Panc1 (cell line): ENCODE measurements around the gene NEMP1. TPM values are rescaled to one million over a fixed set of nuclear protein-coding genes. Genes with fewer than 3 reads are reported as not detected.

Experiments used
- ATAC-seq: fragments of 200-7000 bp; cut with Tn5 transposase; 2 replicates; pipeline ENCODE4 v1.9.1; 2020; ENCODE audit warnings: mild to moderate bottlenecking, moderate library complexity
- Bru-seq: library from RNA; stranded (reverse); fragments of 400-500 nt; gene quantifications from one replicate; lab custom pipeline; 2021; lab: Mats Ljungman, UMichigan
- BruChase-seq, 2 experiments: library from RNA; stranded (reverse); fragments of 400-500 nt; gene quantifications; one replicate each; lab custom pipeline; 2021; lab: Mats Ljungman, UMichigan
- BruUV-seq: library from RNA; stranded (reverse); fragments of 400-500 nt; replicated peaks from 2 replicates; lab custom pipeline; 2021; lab: Mats Ljungman, UMichigan
- CTCF ChIA-PET: fragments of 300-600 bp; sonication (Branson Sonifier 250); formaldehyde crosslinking; loops from one replicate; lab custom pipeline; 2022; ENCODE audit warnings: antibody characterized with exemption; lab: Charles Lee
- POLR2A ChIA-PET: fragments of 300-600 bp; sonication (Branson Sonifier 250); formaldehyde crosslinking; loops from one replicate; lab custom pipeline; 2022; ENCODE audit warnings: antibody characterized with exemption; lab: Charles Lee
- DNase-seq: peaks from one replicate; pipeline ENCODE4 v3.0.0-alpha.2; 2010; ENCODE audit warnings: low read depth, low spot score
- H3K27ac ChIP-seq: 2 replicates; pipeline ENCODE4 v1.5.1; 2011; ENCODE audit warnings: mild to moderate bottlenecking, low read length, inconsistent platforms
- H3K27me3 ChIP-seq: fragments of 200-500 bp; sonication (Bioruptor generic); 2 replicates; pipeline ENCODE4 v1.6.0; 2014; ENCODE audit warnings: low read length, inconsistent platforms; ENCODE audit not compliant: control insufficient read depth, insufficient read depth
- H3K36me3 ChIP-seq: fragments of 200-500 bp; sonication (Bioruptor generic); 2 replicates; pipeline ENCODE4 v1.5.1; 2014; ENCODE audit warnings: inconsistent platforms, mild to moderate bottlenecking, low read length, moderate library complexity; ENCODE audit not compliant: control insufficient read depth, insufficient read depth
- H3K4me1 ChIP-seq: 2 replicates; pipeline ENCODE4 v1.5.1; 2011; ENCODE audit warnings: inconsistent platforms, mild to moderate bottlenecking, low read length, moderate library complexity; ENCODE audit not compliant: control insufficient read depth, insufficient read depth
- H3K4me3 ChIP-seq, 2 experiments: 2 replicates each; pipeline ENCODE4 v1.5.1; 2011 to 2012; ENCODE audit warnings: low read depth in 2 of 2, low read length in 2 of 2, mild to moderate bottlenecking in 2 of 2, inconsistent platforms in 1 of 2, moderate library complexity in 1 of 2
- H3K9me3 ChIP-seq: fragments of 200-500 bp; sonication (Bioruptor generic); 2 replicates; pipeline ENCODE4 v1.5.1; 2014; ENCODE audit warnings: low read depth, mild to moderate bottlenecking, inconsistent platforms, low read length, moderate library complexity; ENCODE audit not compliant: control insufficient read depth, insufficient read depth
- CTCF ChIP-seq: fragments of 450-650 bp; IDR thresholded peaks from 2 replicates; pipeline ENCODE4 v1.5.1; 2017; ENCODE audit warnings: mild to moderate bottlenecking
- POLR2AphosphoS5 ChIP-seq: IDR thresholded peaks from 2 replicates; pipeline ENCODE4 v1.6.1; 2012; ENCODE audit warnings: mild to moderate bottlenecking, low read depth, low read length, moderate library complexity
- REST ChIP-seq, 2 experiments: IDR thresholded peaks; 2 replicates each; pipeline ENCODE4 v1.6.1; 2011 to 2012; ENCODE audit warnings: low read depth in 2 of 2, control low read depth in 1 of 2, low read length in 1 of 2, mild to moderate bottlenecking in 1 of 2, moderate library complexity in 1 of 2; ENCODE audit not compliant: insufficient read depth in 1 of 2
- SIN3A ChIP-seq: IDR thresholded peaks from 2 replicates; pipeline ENCODE4 v1.6.1; 2012; ENCODE audit warnings: low read depth, mild to moderate bottlenecking, low read length, moderate library complexity, borderline replicate concordance; ENCODE audit not compliant: insufficient read depth
- TCF7L2 ChIP-seq: IDR thresholded peaks from 2 replicates; pipeline ENCODE4 v1.6.1; 2011; ENCODE audit warnings: mild to moderate bottlenecking, low read depth, low read length, inconsistent platforms
- in situ Hi-C: cut with HindIII; loops from 2 replicates; pipeline ENCODE4 v1.10.0; 2016; ENCODE audit warnings: low sequenced_read_pairs, low pct_unique_long_range_greater_than_20kb
- intact Hi-C: fragments of 100-400 bp; cut with micrococcal nuclease; formaldehyde crosslinking; loops from one replicate; pipeline ENCODE4 v1.10.0; 2022; ENCODE audit not compliant: unreplicated experiment
- long read RNA-seq: library from polyadenylated mRNA; unstranded; transcript quantifications from one replicate; pipeline ENCODE4 v2.0.0, GENCODE V29; 2021; ENCODE audit not compliant: unreplicated experiment
- polyA plus RNA-seq: library from polyadenylated mRNA; unstranded; fragments of >200 nt; gene quantifications from one replicate; pipeline ENCODE4 v1.2.1, GENCODE V29; 2012; ENCODE audit warnings: missing spikeins; ENCODE audit not compliant: insufficient read length
- total RNA-seq: library from RNA; stranded (reverse); gene quantifications from one replicate; pipeline ENCODE4 v1.2.1, GENCODE V29; 2021; ENCODE audit not compliant: unreplicated experiment

NEMP1 gene
- 46.9 TPM for total RNA-seq
- 11.6 TPM for polyA plus RNA-seq
- percentile 83 among the genes with signal in this experiment for Bru-seq, nascent RNA
- percentile 94 among the genes with signal in this experiment for BruChase-seq, experiment 1, labeled RNA remaining after a 2-hour chase
- BruChase-seq, experiment 2, labeled RNA remaining after a 6-hour chase: percentile 96 among the genes with signal in this experiment
- long read RNA-seq, full-length matches to known transcripts: 8 of 29 reads
- long read RNA-seq, partial matches to known transcripts: 5 of 29 reads
- long read RNA-seq, other reads (novel, unspliced or antisense): 16 of 29 reads

- intact Hi-C loops: no loop called here
- H3K27me3 ChIP-seq: no peaks in the 10 kb centered on the region
- no TSS peak for BruUV-seq
- no peaks in the 10 kb centered on the region for H3K36me3 ChIP-seq
- DNase-seq: peak; percentile 100
- ATAC-seq: peak; percentile 100
- no peaks in the 10 kb centered on the region for H3K9me3 ChIP-seq
- CTCF ChIA-PET: interaction anchor here (0.6 to 2.4 kb wide), 5 partner anchors 9 to 442 kb away, joined by 4 to 12 read pairs (median 5); partner anchors contain the start of gene STAT6
- H3K4me1 ChIP-seq: no peaks in the 10 kb centered on the region
- in situ Hi-C loops: no loop called here
- H3K27ac ChIP-seq: peak within 1 kb of the TSS; percentile 90
- POLR2A ChIA-PET: interaction anchor here (0.6 to 1.4 kb wide), 4 partner anchors 9 to 469 kb away, joined by 3 to 6 read pairs (median 3); partner anchors contain the start of gene STAT6
- peak; percentile 93 for TF ChIP-seq SIN3A
- TF ChIP-seq POLR2AphosphoS5: peak; percentile 80
- TF ChIP-seq CTCF: no peak
- no peak for TF ChIP-seq REST (IDR thresholded peaks at IDR 0.05; ENCODE audit: insufficient read depth in 1 of 2, low read depth in 2 of 2, low read length in 1 of 2)
- TF ChIP-seq TCF7L2: peak; percentile 61; the same call in 1 of the 2 replicates
- peak within 1 kb of the TSS; percentile 63 to 67 for H3K4me3 ChIP-seq
Observed at GRCh38 chr12:57078519-57079404, at the start of gene NEMP1. TSS of gene NEMP1 (minus strand) at chr12:57078791. CDS start at chr12:57078745, 46 bp downstream.

GRCh38 chr12:57127726-57128518, 49.3 kb upstream of the NEMP1 start, which contains the start of gene LRP1:
TSS of gene LRP1 (plus strand) at chr12:57128483. CDS start at chr12:57128965, 482 bp downstream.
- H3K9me3 ChIP-seq: peaks cover 3% of the 10 kb centered on the region; the same call in 1 of the 2 replicates
- DNase-seq: peak; percentile 22
- CTCF ChIA-PET: interaction anchor here (0.6 to 1.3 kb wide), 16 partner anchors 16 to 115 kb away, joined by 3 to 10 read pairs (median 4); partner anchors contain the start of genes LRP1-AS and SHMT2
- POLR2A ChIA-PET: interaction anchor here (0.5 to 0.7 kb wide), 4 partner anchors 11 to 86 kb away, joined by 3 to 5 read pairs (median 3); no protein-coding TSS in a partner anchor
- H3K4me3 ChIP-seq: peak within 1 kb of the TSS; percentile 78 to 81
- 0 out of 2 replicates have a peak, but pooled peaks cover 3% of the 10 kb centered on the region for H3K27me3 ChIP-seq
- TF ChIP-seq TCF7L2 (peak; percentile 91), REST (IDR thresholded peaks at IDR 0.05; ENCODE audit: insufficient read depth in 1 of 2, low read depth in 2 of 2, low read length in 1 of 2) (no peak)
- intact Hi-C loops (no loop called here), in situ Hi-C loops (no loop called here)
- no TSS peak for BruUV-seq
- H3K4me1 ChIP-seq: 0 out of 2 replicates have a peak, but pooled peaks cover 5% of the 10 kb centered on the region
- peak; percentile 89 for ATAC-seq
- H3K27ac ChIP-seq: peak within 1 kb of the TSS; percentile 62; the same call in 1 of the 2 replicates
- no peaks in the 10 kb centered on the region for H3K36me3 ChIP-seq
